H9 (cell line): Measurements from ENCODE around the gene IQCE. TPM values are rescaled to one million over a fixed set of nuclear protein-coding genes. Genes with fewer than 3 reads are reported as not detected.

Experiments
- DNase-seq: peaks from one replicate; pipeline ENCODE4 v3.0.0-alpha.2; 2017
- H2AFZ ChIP-seq: one replicate; pipeline ENCODE4 v1.6.1; 2013; ENCODE audit warnings: mild to moderate bottlenecking, low read length, control low read depth, moderate library complexity
- H2AK5ac ChIP-seq: 2 replicates; pipeline ENCODE4 v1.6.1; 2013; ENCODE audit warnings: low read length, control low read depth, mixed read lengths; ENCODE audit not compliant: insufficient read length
- H2BK120ac ChIP-seq: one replicate; pipeline ENCODE4 v1.6.1; 2013; ENCODE audit warnings: low read depth, mild to moderate bottlenecking, low read length, control low read depth, inconsistent platforms; ENCODE audit not compliant: poor library complexity, severe bottlenecking
- H2BK12ac ChIP-seq: 2 replicates; pipeline ENCODE4 v1.6.1; 2013; ENCODE audit warnings: low read length, control low read depth, mixed read lengths, low read depth; ENCODE audit not compliant: insufficient read length
- H2BK15ac ChIP-seq: 2 replicates; pipeline ENCODE4 v1.6.1; 2013; ENCODE audit warnings: low read depth, low read length, control low read depth
- H2BK20ac ChIP-seq: one replicate; pipeline ENCODE4 v1.6.1; 2013; ENCODE audit warnings: low read depth, mild to moderate bottlenecking, low read length, control low read depth, inconsistent platforms; ENCODE audit not compliant: poor library complexity, severe bottlenecking
- H2BK5ac ChIP-seq: 2 replicates; pipeline ENCODE4 v1.6.1; 2013; ENCODE audit warnings: low read length, control low read depth, mixed read lengths; ENCODE audit not compliant: insufficient read length
- H3K14ac ChIP-seq: 2 replicates; pipeline ENCODE4 v1.6.1; 2013; ENCODE audit warnings: low read length, control low read depth; ENCODE audit not compliant: insufficient read depth
- H3K18ac ChIP-seq: 2 replicates; pipeline ENCODE4 v1.6.1; 2013; ENCODE audit warnings: low read depth, mild to moderate bottlenecking, mixed read lengths, low read length, control low read depth; ENCODE audit not compliant: insufficient read length
- H3K23ac ChIP-seq: 2 replicates; pipeline ENCODE4 v1.6.1; 2013; ENCODE audit warnings: low read length, control low read depth, mixed read lengths, low read depth; ENCODE audit not compliant: insufficient read length
- H3K23me2 ChIP-seq: 2 replicates; pipeline ENCODE4 v1.6.1; 2013; ENCODE audit warnings: low read depth, mild to moderate bottlenecking, mixed read lengths, low read length, control low read depth; ENCODE audit not compliant: insufficient read length, poor library complexity, severe bottlenecking
- H3K27ac ChIP-seq: 2 replicates; pipeline ENCODE4 v1.5.1; 2013; ENCODE audit warnings: low read length, control low read depth, mixed read lengths, low read depth; ENCODE audit not compliant: insufficient read length
- H3K27me3 ChIP-seq: 2 replicates; pipeline ENCODE4 v1.6.1; 2013; ENCODE audit warnings: low read length, control low read depth, inconsistent platforms; ENCODE audit not compliant: insufficient read depth
- H3K4ac ChIP-seq: 2 replicates; pipeline ENCODE4 v1.6.1; 2013; ENCODE audit warnings: low read depth, mild to moderate bottlenecking, control low read depth, inconsistent platforms, low read length, moderate library complexity
- H3K4me1 ChIP-seq: 2 replicates; pipeline ENCODE4 v1.6.1; 2013; ENCODE audit warnings: low read length, control low read depth, inconsistent platforms; ENCODE audit not compliant: insufficient read depth
- H3K4me2 ChIP-seq: 2 replicates; pipeline ENCODE4 v1.6.1; 2013; ENCODE audit warnings: low read length, control low read depth, mixed read lengths; ENCODE audit not compliant: insufficient read length, insufficient read depth
- H3K56ac ChIP-seq: 2 replicates; pipeline ENCODE4 v1.6.1; 2013; ENCODE audit warnings: low read depth, mild to moderate bottlenecking, mixed read lengths, low read length, control low read depth; ENCODE audit not compliant: insufficient read length
- H3K79me1 ChIP-seq: 2 replicates; pipeline ENCODE4 v1.6.1; 2013; ENCODE audit warnings: low read depth, mild to moderate bottlenecking, moderate library complexity, low read length, control low read depth, inconsistent platforms; ENCODE audit not compliant: insufficient read depth, poor library complexity, severe bottlenecking
- H3K79me2 ChIP-seq: 2 replicates; pipeline ENCODE4 v1.6.1; 2013; ENCODE audit warnings: low read length, control low read depth, inconsistent platforms; ENCODE audit not compliant: insufficient read depth
- H3K9ac ChIP-seq: 2 replicates; pipeline ENCODE4 v1.6.1; 2013; ENCODE audit warnings: low read length, control low read depth, mixed read lengths; ENCODE audit not compliant: insufficient read length; ENCODE audit errors: extremely low read depth
- H3K9me3 ChIP-seq: one replicate; pipeline ENCODE4 v1.6.1; 2013; ENCODE audit warnings: low read depth, low read length, inconsistent platforms; ENCODE audit not compliant: control insufficient read depth
- H3T11ph ChIP-seq: one replicate; pipeline ENCODE4 v1.6.1; 2013; ENCODE audit warnings: mild to moderate bottlenecking, low read length, control low read depth, inconsistent platforms
- H4K20me1 ChIP-seq: one replicate; pipeline ENCODE4 v1.6.1; 2013; ENCODE audit not compliant: control insufficient read depth, insufficient read length, insufficient read depth
- H4K5ac ChIP-seq: 2 replicates; pipeline ENCODE4 v1.6.1; 2013; ENCODE audit warnings: low read depth, mild to moderate bottlenecking, mixed read lengths, low read length, control low read depth; ENCODE audit not compliant: insufficient read length
- H4K8ac ChIP-seq: replicated peaks from 2 replicates; pipeline ENCODE4 v1.6.1; 2013; ENCODE audit warnings: low read length, control low read depth, mixed read lengths, low read depth; ENCODE audit not compliant: insufficient read length
- H4K91ac ChIP-seq: 2 replicates; pipeline ENCODE4 v1.6.1; 2013; ENCODE audit warnings: low read depth, mild to moderate bottlenecking, moderate library complexity, mixed read lengths, low read length, control low read depth; ENCODE audit not compliant: insufficient read length
- H3K27ac Mint-ChIP-seq, 3 experiments: 2 replicates in 2 of 3; 3 replicates in 1 of 3; pipeline ENCODE4 v1.8.0; 2020 to 2021; ENCODE audit warnings: mixed read lengths in 3 of 3, mild to moderate bottlenecking in 1 of 3, moderate library complexity in 1 of 3
- H3K27me3 Mint-ChIP-seq: 2 replicates; pipeline ENCODE4 v1.8.0; 2021; ENCODE audit warnings: low read depth, mild to moderate bottlenecking, moderate library complexity, mixed read lengths
- H3K36me3 Mint-ChIP-seq, 3 experiments: 2 replicates in 2 of 3; 3 replicates in 1 of 3; pipeline ENCODE4 v1.8.0; 2020 to 2021; ENCODE audit warnings: low read depth in 3 of 3, mixed read lengths in 3 of 3; ENCODE audit not compliant: insufficient read depth in 1 of 3
- H3K4me1 Mint-ChIP-seq, 2 experiments: 2 replicates each; pipeline ENCODE4 v1.8.0; 2020; ENCODE audit warnings: mixed read lengths in 2 of 2
- H3K4me3 Mint-ChIP-seq, 2 experiments: 2 replicates in 1 of 2; 3 replicates in 1 of 2; pipeline ENCODE4 v1.8.0; 2020 to 2021; ENCODE audit warnings: mild to moderate bottlenecking in 2 of 2, mixed read lengths in 2 of 2, moderate library complexity in 1 of 2
- H3K9me3 Mint-ChIP-seq, 2 experiments: 2 replicates in 1 of 2; 3 replicates in 1 of 2; pipeline ENCODE4 v1.8.0; 2020; ENCODE audit warnings: mild to moderate bottlenecking in 2 of 2, mixed read lengths in 2 of 2, moderate library complexity in 1 of 2
- CTCF ChIP-seq: fragments of 200-600 bp; sonication (generic); conservative IDR thresholded peaks from 3 replicates; pipeline ENCODE4 v1.8.0; 2021; ENCODE audit warnings: antibody characterized with exemption, mild to moderate bottlenecking
- WGBS: extraction: QIAGEN DNeasy Blood & Tissue Kit; methylation state at CpG from one replicate; pipeline ENCODE4 v1.1.7; 2013; ENCODE audit warnings: missing lambda C conversion rate, low lambda C conversion rate, mixed read lengths; ENCODE audit not compliant: insufficient read length; ENCODE audit errors: extremely low coverage; 5-methylcytosine and 5-hydroxymethylcytosine counted together
- total RNA-seq: library from RNA; stranded (reverse); gene quantifications from 2 replicates; pipeline ENCODE4 v1.2.1, GENCODE V29; 2021

The IQCE gene
- total RNA-seq, 1 experiment from 2014 or later = 7.0 TPM

GRCh38 chr7:2646336-2646679, 87.5 kb downstream of the IQCE start:
- H3K9me3 ChIP-seq = no peaks in the 10 kb centered on the region
- H3K79me2 ChIP-seq = no peaks in the 10 kb centered on the region; the same call in 1 of the 2 replicates
- H2BK5ac ChIP-seq = no peak overlapping the region
- H3K9ac ChIP-seq = no peak overlapping the region
- no peak overlapping the region for H4K8ac ChIP-seq
- H2BK120ac ChIP-seq = no peak overlapping the region
- TF ChIP-seq CTCF = no peak
- Mint-ChIP-seq H3K4me3 (no peak overlapping the region), H3K27me3 (no peaks in the 10 kb centered on the region), H3K36me3 (peaks cover 9 to 15% (median 10%) of the 10 kb centered on the region in 3 experiments; a peak in 6 of 7 replicates), H3K27ac (peak overlapping the region in 2 of 3 experiments; percentile 23 to 32; a peak in 1 of 7 replicates), H3K9me3 (no peaks in the 10 kb centered on the region), H3K4me1 (peaks cover 15 to 31% of the 10 kb centered on the region in 2 experiments)
- H3K23ac ChIP-seq = no peak overlapping the region
- H4K20me1 ChIP-seq = no peaks in the 10 kb centered on the region
- no peak overlapping the region for H2AFZ ChIP-seq
- no peak for DNase-seq
- H4K91ac ChIP-seq = peak overlapping the region; percentile 76
- no peak overlapping the region for H3T11ph ChIP-seq
- no peak overlapping the region for H3K27ac ChIP-seq
- peak overlapping the region; percentile 78 for H3K14ac ChIP-seq
- H3K79me1 ChIP-seq = peaks cover 3% of the 10 kb centered on the region
- no peak overlapping the region for H2AK5ac ChIP-seq
- peak overlapping the region; percentile 72 for H3K18ac ChIP-seq
- no CpG with 5 or more reads among the region's 10 CpGs for WGBS
- H3K4me1 ChIP-seq = peaks cover 3% of the 10 kb centered on the region; the same call in 1 of the 2 replicates
- H2BK15ac ChIP-seq = no peak overlapping the region
- no peaks in the 10 kb centered on the region for H3K23me2 ChIP-seq
- no peak overlapping the region for H3K56ac ChIP-seq
- H3K27me3 ChIP-seq = no peaks in the 10 kb centered on the region
- no peak overlapping the region for H3K4ac ChIP-seq
- no peak overlapping the region for H4K5ac ChIP-seq
- H2BK12ac ChIP-seq = no peak overlapping the region
- no peak overlapping the region for H2BK20ac ChIP-seq
- no peak overlapping the region for H3K4me2 ChIP-seq
